GM12878 (cell line): ENCODE results near the gene SMIM20. TPM values are rescaled to one million over a fixed set of nuclear protein-coding genes. Genes with fewer than 3 reads are reported as not detected.

ENCODE experiments used
- CBFB ChIP-seq: IDR thresholded peaks from 2 replicates; pipeline ENCODE4 v1.6.1; 2016; ENCODE audit warnings: antibody characterized with exemption, low read depth
- CHD2 ChIP-seq: IDR thresholded peaks from 2 replicates; pipeline ENCODE4 v1.6.1; 2011; ENCODE audit warnings: low read depth, low read length, improper control_type of control experiment, borderline replicate concordance
- EP300 ChIP-seq, 2 experiments: fragments of 150-350 bp in 1 of 2; IDR thresholded peaks; 2 replicates each; pipeline ENCODE4 v1.6.1; 2011 to 2012; ENCODE audit warnings: low read depth in 2 of 2, low read length in 2 of 2, borderline replicate concordance in 1 of 2, improper control_type of control experiment in 1 of 2, inconsistent platforms in 1 of 2; ENCODE audit not compliant: control insufficient read depth in 1 of 2
- IRF5 ChIP-seq: fragments of 450-650 bp; IDR thresholded peaks from 2 replicates; pipeline ENCODE4 v1.6.1; 2017; ENCODE audit warnings: borderline replicate concordance
- KAT2A ChIP-seq: conservative IDR thresholded peaks from 2 replicates; pipeline ENCODE4 v1.6.1; 2011; ENCODE audit warnings: low read depth, low read length; ENCODE audit not compliant: control insufficient read depth
- REST ChIP-seq: IDR thresholded peaks from 2 replicates; pipeline ENCODE4 v1.6.1; 2012; ENCODE audit warnings: mild to moderate bottlenecking, low read depth, low read length
- SUZ12 ChIP-seq: fragments of 200-600 bp; sonication (generic); IDR thresholded peaks from one replicate; pipeline ENCODE4 v1.6.1; 2018; ENCODE audit warnings: antibody characterized with exemption, mild to moderate bottlenecking; ENCODE audit not compliant: unreplicated experiment
- TBL1XR1 ChIP-seq: IDR thresholded peaks from 2 replicates; pipeline ENCODE4 v1.6.1; 2012; ENCODE audit warnings: low read depth, low read length, improper control_type of control experiment
- TCF7 ChIP-seq: IDR thresholded peaks from 2 replicates; pipeline ENCODE4 v1.6.1; 2014; ENCODE audit warnings: antibody characterized with exemption, borderline replicate concordance
- polyA plus RNA-seq, 11 experiments: library from polyadenylated mRNA; depleted of rRNA in 4 of 11; unstranded in 6 of 11; stranded (reverse) in 5 of 11; fragments of >200 nt; fragmentation: Nextera tagmentation in 4 of 11; fragmentation: Illumina TruSeq in 1 of 11; extraction: Ambion mirVana in 4 of 11; extraction: Trizol in 1 of 11; gene quantifications; 1 replicate in 1 of 11; 2 replicates in 10 of 11; pipeline versions ENCODE4 v1.2.1 to v1.2.3, GENCODE V29; 2011 to 2016; ENCODE audit warnings: inconsistent platforms in 2 of 11, missing spikeins in 2 of 11, low read depth in 1 of 11
- total RNA-seq, 4 experiments: library from RNA; depleted of rRNA in 3 of 4; stranded (reverse); fragments of >200 nt in 3 of 4; fragmentation: Illumina TruSeq in 1 of 4; extraction: Trizol in 1 of 4; gene quantifications; 2 replicates each; pipeline versions ENCODE4 v1.2.1 to v1.2.3, GENCODE V29; 2013 to 2021
- TF ChIP-seq, protein P1 (sequence below): fragments of 450-650 bp; formaldehyde crosslinking; IDR thresholded peaks from 2 replicates; pipeline ENCODE4 v1.5.0; 2022; ENCODE audit warnings: mild to moderate bottlenecking, missing genetic modification characterization

The SMIM20 gene
- total and polyA plus RNA-seq, 10 of the 15 experiments (the other 5 are each of a cell fraction or from before 2014, with no cell fraction given) = 17.3 to 38.0 (median 28.8) TPM

DNA sequence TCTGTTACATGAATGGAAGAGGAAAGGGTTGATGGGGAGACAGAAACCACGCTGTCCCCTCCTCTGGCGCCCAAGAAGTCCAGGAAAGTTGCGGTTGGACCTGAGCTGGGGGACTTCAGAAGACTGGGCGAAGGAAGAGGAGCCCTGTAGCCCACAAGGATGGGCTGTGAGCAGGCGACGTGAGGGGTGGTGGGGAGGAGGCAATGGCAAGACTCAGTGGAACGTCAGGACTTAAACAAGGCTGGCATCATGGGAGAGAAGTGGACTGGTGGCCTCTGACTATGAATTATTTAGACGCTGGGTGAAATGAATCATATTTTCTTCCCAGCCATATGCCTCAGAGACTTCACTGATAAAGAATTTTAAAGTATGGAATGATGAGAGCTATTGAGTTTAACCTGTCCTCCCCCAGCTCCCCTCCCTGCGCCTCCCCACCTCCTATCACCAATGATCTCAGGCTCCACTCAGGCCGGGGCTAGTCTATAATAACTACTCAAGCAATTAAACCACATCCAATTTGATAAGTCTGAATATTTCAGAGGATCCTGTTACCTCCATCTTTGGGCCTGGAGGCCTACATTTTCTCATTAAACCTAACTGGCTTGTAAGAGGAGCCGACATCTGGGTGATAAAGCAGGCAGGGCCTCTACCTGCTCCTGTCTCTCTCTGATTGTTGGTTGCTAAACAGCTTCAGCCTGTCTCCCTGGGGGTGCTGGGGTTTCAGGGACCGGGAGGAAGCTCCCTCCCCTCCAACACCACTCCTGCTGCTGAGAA, 63.6 kb downstream of the SMIM20 start (continued):
- TF ChIP-seq, protein P1, sequence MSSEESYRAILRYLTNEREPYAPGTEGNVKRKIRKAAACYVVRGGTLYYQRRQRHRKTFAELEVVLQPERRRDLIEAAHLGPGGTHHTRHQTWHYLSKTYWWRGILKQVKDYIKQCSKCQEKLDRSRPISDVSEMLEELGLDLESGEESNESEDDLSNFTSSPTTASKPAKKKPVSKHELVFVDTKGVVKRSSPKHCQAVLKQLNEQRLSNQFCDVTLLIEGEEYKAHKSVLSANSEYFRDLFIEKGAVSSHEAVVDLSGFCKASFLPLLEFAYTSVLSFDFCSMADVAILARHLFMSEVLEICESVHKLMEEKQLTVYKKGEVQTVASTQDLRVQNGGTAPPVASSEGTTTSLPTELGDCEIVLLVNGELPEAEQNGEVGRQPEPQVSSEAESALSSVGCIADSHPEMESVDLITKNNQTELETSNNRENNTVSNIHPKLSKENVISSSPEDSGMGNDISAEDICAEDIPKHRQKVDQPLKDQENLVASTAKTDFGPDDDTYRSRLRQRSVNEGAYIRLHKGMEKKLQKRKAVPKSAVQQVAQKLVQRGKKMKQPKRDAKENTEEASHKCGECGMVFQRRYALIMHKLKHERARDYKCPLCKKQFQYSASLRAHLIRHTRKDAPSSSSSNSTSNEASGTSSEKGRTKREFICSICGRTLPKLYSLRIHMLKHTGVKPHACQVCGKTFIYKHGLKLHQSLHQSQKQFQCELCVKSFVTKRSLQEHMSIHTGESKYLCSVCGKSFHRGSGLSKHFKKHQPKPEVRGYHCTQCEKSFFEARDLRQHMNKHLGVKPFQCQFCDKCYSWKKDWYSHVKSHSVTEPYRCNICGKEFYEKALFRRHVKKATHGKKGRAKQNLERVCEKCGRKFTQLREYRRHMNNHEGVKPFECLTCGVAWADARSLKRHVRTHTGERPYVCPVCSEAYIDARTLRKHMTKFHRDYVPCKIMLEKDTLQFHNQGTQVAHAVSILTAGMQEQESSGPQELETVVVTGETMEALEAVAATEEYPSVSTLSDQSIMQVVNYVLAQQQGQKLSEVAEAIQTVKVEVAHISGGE (CRISPR knock-in tag) = no peak
- TF ChIP-seq IRF5 = no peak
- no peak for TF ChIP-seq CBFB
- no peak for TF ChIP-seq KAT2A
- no peak for TF ChIP-seq TCF7
- no peak for TF ChIP-seq TBL1XR1
- TF ChIP-seq EP300 (IDR thresholded peaks at IDR 0.05; ENCODE audit: borderline replicate concordance in 1 of 2, control insufficient read depth in 1 of 2, low read depth in 2 of 2, low read length in 2 of 2) = no peak
- TF ChIP-seq REST = no peak
- TF ChIP-seq SUZ12 = no peak
- TF ChIP-seq CHD2 = no peak
- TF ChIP-seq, all 136 proteins: peak for 0
